HepG2 (cell line): Measurements from ENCODE around the gene GAN.

Experiments used
- ATF7-NPFF ChIP-seq: sonication (generic); formaldehyde crosslinking; IDR thresholded peaks from 2 replicates; pipeline ENCODE4 v1.8.1; 2023; ENCODE audit warnings: mild to moderate bottlenecking, low read depth, missing genetic modification reagents, moderate library complexity
- MNT ChIP-seq: fragments of 450-650 bp; IDR thresholded peaks from 2 replicates; pipeline ENCODE4 v1.6.1; 2016
- MYC ChIP-seq: sonication (generic); formaldehyde crosslinking; IDR thresholded peaks from 2 replicates; pipeline ENCODE4 v1.9.0; 2021; ENCODE audit warnings: missing genetic modification reagents, borderline replicate concordance
- NFYC ChIP-seq: IDR thresholded peaks from 2 replicates; pipeline ENCODE4 v1.6.1; 2016; ENCODE audit warnings: missing genetic modification reagents, missing compliant biosample characterization
- ZNF274 ChIP-seq: sonication (generic); formaldehyde crosslinking; IDR thresholded peaks from 2 replicates; pipeline ENCODE4 v1.5.1; 2020; ENCODE audit warnings: mild to moderate bottlenecking, missing genetic modification reagents
- TF ChIP-seq, protein P1 (sequence below): IDR thresholded peaks from 2 replicates; pipeline ENCODE4 v1.6.1; 2016; ENCODE audit warnings: missing genetic modification reagents, missing compliant biosample characterization
- TF ChIP-seq, protein P2 (sequence below): sonication (generic); formaldehyde crosslinking; IDR thresholded peaks from 2 replicates; pipeline ENCODE4 v1.5.0; 2020; ENCODE audit warnings: mild to moderate bottlenecking, missing genetic modification reagents, moderate library complexity

DNA sequence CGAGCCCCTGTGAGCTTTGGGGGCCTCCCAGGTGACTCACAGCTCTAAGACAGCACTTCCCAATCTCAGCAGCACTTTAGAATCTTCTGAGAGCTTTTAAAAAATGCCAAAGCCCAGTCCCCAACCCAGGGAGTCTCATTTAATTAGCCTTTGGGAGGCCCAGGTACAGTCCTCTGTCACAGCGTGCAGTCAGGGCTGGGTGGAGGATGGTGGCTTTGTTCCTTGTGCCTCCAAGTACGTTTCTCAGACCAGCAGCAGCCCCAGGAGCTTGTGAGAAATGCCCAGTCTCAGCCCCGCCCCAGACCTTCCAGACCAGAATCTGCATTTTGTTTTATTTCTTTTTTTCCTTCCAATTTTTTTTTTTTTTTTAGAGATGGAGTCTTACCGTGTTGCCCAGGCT, 102.4 kb downstream of the GAN start:
- TF ChIP-seq MYC (CRISPR knock-in tag) (no peak), ZNF274 (CRISPR knock-in tag) (no peak), NFYC (CRISPR knock-in tag) (no peak), ATF7-NPFF (CRISPR knock-in tag) (no peak), MNT (no peak)
- TF ChIP-seq, protein P1, sequence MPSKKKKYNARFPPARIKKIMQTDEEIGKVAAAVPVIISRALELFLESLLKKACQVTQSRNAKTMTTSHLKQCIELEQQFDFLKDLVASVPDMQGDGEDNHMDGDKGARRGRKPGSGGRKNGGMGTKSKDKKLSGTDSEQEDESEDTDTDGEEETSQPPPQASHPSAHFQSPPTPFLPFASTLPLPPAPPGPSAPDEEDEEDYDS (CRISPR knock-in tag), result no peak
- TF ChIP-seq, protein P2, sequence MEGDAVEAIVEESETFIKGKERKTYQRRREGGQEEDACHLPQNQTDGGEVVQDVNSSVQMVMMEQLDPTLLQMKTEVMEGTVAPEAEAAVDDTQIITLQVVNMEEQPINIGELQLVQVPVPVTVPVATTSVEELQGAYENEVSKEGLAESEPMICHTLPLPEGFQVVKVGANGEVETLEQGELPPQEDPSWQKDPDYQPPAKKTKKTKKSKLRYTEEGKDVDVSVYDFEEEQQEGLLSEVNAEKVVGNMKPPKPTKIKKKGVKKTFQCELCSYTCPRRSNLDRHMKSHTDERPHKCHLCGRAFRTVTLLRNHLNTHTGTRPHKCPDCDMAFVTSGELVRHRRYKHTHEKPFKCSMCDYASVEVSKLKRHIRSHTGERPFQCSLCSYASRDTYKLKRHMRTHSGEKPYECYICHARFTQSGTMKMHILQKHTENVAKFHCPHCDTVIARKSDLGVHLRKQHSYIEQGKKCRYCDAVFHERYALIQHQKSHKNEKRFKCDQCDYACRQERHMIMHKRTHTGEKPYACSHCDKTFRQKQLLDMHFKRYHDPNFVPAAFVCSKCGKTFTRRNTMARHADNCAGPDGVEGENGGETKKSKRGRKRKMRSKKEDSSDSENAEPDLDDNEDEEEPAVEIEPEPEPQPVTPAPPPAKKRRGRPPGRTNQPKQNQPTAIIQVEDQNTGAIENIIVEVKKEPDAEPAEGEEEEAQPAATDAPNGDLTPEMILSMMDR (CRISPR knock-in tag), result no peak
